ENCODE results near the gene KBTBD8. TPM values are rescaled to one million over a fixed set of nuclear protein-coding genes. Genes with fewer than 3 reads are reported as not detected.

The KBTBD8 gene
- total RNA-seq, 1 donor from 2014 or later = 2.7 TPM

DNA sequence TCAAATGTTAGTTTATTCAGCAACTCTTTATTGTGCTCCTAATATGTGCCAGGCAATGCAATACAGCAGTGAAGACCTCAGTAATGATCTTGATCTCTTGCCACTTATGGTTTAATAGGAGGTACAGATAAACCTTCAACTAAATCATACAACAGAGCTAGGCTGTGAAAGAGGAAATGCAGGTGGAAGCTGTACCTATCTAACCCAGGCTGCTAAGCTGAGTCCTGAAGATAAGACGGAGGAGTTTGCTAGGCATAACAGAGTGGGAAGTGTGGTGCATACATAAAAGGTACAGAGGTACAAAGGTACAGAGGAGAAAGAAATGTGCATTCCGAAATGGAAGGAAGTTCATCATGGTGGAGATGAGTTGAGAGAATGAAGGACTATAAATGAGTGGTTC, 35.0 kb downstream of the KBTBD8 start:
- no peak for DNase-seq (ENCODE audit: low read depth, low spot score)

DNA sequence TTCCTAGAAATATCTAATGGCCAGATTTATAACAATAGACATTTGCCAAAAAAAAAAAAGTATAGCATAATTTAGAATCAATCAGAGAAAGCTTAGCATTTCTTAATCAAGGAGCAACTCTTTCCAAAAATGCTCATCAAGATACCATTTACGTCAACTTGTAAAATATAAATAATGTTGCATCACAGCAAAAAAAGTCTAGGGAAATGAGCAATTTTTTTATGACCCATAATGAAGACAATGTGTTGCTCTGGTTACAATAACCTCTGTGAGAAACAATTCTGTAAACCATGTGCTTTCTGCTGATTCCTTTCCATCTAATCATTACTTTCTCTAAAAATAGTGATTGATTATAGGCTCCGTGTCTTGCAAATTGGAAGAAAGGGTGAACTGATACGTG, 36.3 kb downstream of the KBTBD8 start:
- no peak for DNase-seq (ENCODE audit: low read depth, low spot score)

DNA sequence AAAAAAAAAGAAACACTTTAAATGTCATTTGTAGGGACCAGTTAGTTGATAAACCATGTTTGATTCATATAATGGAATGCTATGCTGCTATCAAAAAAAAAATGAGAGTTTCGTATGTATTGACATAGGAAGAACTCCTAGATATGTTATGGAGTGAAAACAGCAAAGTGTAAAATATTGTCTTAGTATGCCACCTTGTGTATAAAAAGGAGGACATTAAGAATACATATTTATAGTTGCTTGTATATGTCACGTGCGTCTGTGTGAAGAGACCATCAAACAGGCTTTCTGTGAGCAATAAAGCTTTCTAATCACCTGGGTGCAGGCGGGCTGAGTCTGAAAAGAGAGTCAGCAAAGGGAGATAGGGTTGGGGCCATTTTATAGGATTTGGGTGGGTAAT, 39.5 kb downstream of the KBTBD8 start:
- no peak for DNase-seq (ENCODE audit: low read depth, low spot score)

DNA sequence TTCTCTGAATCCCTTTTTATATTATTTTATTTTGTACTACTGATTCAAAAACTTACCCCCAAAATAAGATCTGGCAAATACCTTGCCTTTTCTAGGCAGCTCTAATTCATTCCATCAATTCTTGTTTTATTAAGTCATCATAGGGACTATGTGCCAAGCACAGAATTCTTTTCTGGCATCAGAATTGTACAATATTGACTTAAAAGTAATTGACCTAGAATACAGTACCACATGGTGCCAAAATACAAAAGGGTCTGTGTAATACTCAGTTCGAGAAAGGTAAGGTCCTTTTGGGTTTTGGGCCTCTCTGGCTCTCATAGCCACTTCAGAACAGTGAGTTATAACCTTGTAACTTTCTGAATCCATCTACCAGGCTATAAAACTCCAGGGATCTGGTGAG, 46.2 kb downstream of the KBTBD8 start:
- no peak for DNase-seq (ENCODE audit: low read depth, low spot score)

- no peak for DNase-seq (ENCODE audit: low read depth, low spot score)
These were observed 46.8 kb downstream of the KBTBD8 start for GRCh38 chr3:67044955-67045354.

GRCh38 chr3:67045711-67046465, 47.8 kb downstream of the KBTBD8 start:
- no peak for DNase-seq (ENCODE audit: low read depth, low spot score)

DNA sequence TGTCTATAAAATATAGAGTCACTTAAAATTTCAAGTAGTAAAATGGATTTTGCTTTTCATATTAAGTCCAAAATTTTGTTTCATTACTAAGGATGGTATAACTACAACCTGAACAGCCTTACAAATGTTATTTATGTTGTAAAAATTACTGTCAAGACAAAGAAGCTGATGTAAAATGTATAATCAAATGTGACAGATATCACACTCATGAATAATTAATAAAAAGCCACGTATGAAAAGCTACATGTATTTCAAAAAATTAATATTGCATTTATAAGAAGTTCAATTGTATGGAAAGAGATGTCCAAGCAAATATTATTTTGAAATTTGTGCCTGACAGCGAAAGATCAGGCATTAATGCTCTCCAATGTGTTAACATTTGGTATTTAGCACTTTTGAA, 48.9 kb downstream of the KBTBD8 start:
- DNase-seq (ENCODE audit: low read depth, low spot score) = no peak

GRCh38 chr3:67048067-67048714, 50.1 kb downstream of the KBTBD8 start:
- DNase-seq (ENCODE audit: low read depth, low spot score) = no peak

- no peak for DNase-seq (ENCODE audit: low read depth, low spot score)
These were observed 50.6 kb downstream of the KBTBD8 start for GRCh38 chr3:67048715-67049074.

DNA sequence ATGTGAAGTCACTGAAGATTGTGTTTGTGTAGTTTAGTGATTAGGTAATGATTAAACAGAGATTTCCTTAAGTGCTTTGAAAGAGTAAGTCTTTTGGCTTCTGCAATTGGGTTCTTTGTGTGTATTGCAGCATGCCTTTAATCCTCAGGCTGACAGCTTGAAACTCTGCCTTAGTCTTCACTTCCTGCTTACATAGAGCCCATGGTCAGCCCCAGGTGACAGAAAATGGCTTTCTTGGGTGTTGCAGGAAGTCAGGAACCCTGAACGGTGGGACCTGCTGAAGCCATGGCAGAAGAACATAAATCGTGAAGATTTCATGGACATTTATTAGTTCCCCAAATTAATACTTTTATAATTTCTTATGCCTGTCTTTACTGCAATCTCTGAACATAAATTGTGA, 61.3 kb downstream of the KBTBD8 start:
- DNase-seq (ENCODE audit: low read depth, low spot score) = no peak

Data from pulmonary artery endothelial cell (primary cell).